Endothelial cell of umbilical vein (primary cell): ENCODE results near the gene SP100.

Experiments
- EZH2 ChIP-seq: IDR thresholded peaks from 2 replicates; pipeline ENCODE4 v1.6.1; 2012; ENCODE audit warnings: borderline replicate concordance, low read depth, mild to moderate bottlenecking, moderate library complexity, low read length, inconsistent platforms; ENCODE audit not compliant: severe bottlenecking
- MAX ChIP-seq: IDR thresholded peaks from 2 replicates; pipeline ENCODE4 v1.6.1; 2011; ENCODE audit not compliant: insufficient read depth, insufficient read length
- POLR2A ChIP-seq: IDR thresholded peaks from 2 replicates; pipeline ENCODE4 v1.6.1; 2012; ENCODE audit warnings: low read depth, mild to moderate bottlenecking, control low read depth, low read length
- POLR2AphosphoS5 ChIP-seq: IDR thresholded peaks from 2 replicates; pipeline ENCODE4 v1.6.1; 2012; ENCODE audit warnings: low read depth, mild to moderate bottlenecking, control low read depth, low read length, moderate library complexity; ENCODE audit not compliant: insufficient read depth
- TF ChIP-seq, protein P1 (sequence below), 2 donors: IDR thresholded peaks; 1 replicate in 1 of 2; 2 replicates in 1 of 2; pipeline ENCODE4 v1.5.1; 2011; ENCODE audit warnings: low read length in 2 of 2, mild to moderate bottlenecking in 2 of 2, moderate library complexity in 2 of 2, control low read depth in 1 of 2, inconsistent platforms in 1 of 2, low read depth in 1 of 2; ENCODE audit not compliant: insufficient read depth in 1 of 2; ENCODE audit errors: extremely low read depth in 1 of 2

GRCh38 chr2:230475143-230475542, 59.1 kb downstream of the SP100 start:
- no peak for TF ChIP-seq POLR2AphosphoS5
- TF ChIP-seq, protein P1, sequence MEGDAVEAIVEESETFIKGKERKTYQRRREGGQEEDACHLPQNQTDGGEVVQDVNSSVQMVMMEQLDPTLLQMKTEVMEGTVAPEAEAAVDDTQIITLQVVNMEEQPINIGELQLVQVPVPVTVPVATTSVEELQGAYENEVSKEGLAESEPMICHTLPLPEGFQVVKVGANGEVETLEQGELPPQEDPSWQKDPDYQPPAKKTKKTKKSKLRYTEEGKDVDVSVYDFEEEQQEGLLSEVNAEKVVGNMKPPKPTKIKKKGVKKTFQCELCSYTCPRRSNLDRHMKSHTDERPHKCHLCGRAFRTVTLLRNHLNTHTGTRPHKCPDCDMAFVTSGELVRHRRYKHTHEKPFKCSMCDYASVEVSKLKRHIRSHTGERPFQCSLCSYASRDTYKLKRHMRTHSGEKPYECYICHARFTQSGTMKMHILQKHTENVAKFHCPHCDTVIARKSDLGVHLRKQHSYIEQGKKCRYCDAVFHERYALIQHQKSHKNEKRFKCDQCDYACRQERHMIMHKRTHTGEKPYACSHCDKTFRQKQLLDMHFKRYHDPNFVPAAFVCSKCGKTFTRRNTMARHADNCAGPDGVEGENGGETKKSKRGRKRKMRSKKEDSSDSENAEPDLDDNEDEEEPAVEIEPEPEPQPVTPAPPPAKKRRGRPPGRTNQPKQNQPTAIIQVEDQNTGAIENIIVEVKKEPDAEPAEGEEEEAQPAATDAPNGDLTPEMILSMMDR (IDR thresholded peaks at IDR 0.05; ENCODE audit: extremely low read depth in 1 of 2, insufficient read depth in 1 of 2, low read depth in 1 of 2, low read length in 2 of 2), result no peak
- no peak for TF ChIP-seq POLR2A
- no peak for TF ChIP-seq MAX
- no peak for TF ChIP-seq EZH2
